A549 (cell line): ENCODE data around the gene SRD5A3. TPM values are rescaled to one million over a fixed set of nuclear protein-coding genes. Genes with fewer than 3 reads are reported as not detected.

Experiments
- ATAC-seq, 2 experiments: fragments of 200-7000 bp in 1 of 2; fragments of >200 bp in 1 of 2; cut with Nextera tagmentation in 1 of 2; cut with Tn5 transposase in 1 of 2; 3 replicates each; pipeline versions ENCODE4 v1.8.0 to v1.9.1; 2018 to 2020; ENCODE audit warnings: mild to moderate bottlenecking in 1 of 2, moderate library complexity in 1 of 2
- CTCF ChIA-PET: fragments of 300-600 bp; sonication (Branson Sonifier 250); formaldehyde crosslinking; extraction: SDS; loops from one replicate; lab custom pipeline; 2021; ENCODE audit warnings: antibody characterized with exemption, inconsistent platforms; lab: Yijun Ruan, JAX
- POLR2A ChIA-PET: fragments of 350-600 bp; formaldehyde crosslinking; extraction: SDS; loops from one replicate; lab custom pipeline; 2021; ENCODE audit warnings: antibody characterized with exemption, inconsistent platforms; lab: Yijun Ruan, JAX
- DNase-seq, 2 experiments: peaks; one replicate each; pipeline versions ENCODE4 v3.0.0 to v3.0.0-alpha.2; 2011 to 2016; ENCODE audit warnings: low read depth in 1 of 2, low spot score in 1 of 2
- FAIRE-seq: peaks from 2 replicates; lab custom pipeline; 2011; peaks lifted over from hg19 to GRCh38; lab: Jason Lieb, UNC
- H3K27ac ChIP-seq, 2 experiments: fragments of >200 bp; sonication (Bioruptor Twin); formaldehyde crosslinking; 3 replicates each; pipeline ENCODE4 v1.5.1; 2016 to 2017
- H3K4me1 ChIP-seq: fragments of >200 bp; sonication (Bioruptor Twin); formaldehyde crosslinking; 3 replicates; pipeline ENCODE4 v1.6.1; 2016
- H3K4me2 ChIP-seq: fragments of >200 bp; sonication (Bioruptor Twin); formaldehyde crosslinking; 3 replicates; pipeline ENCODE4 v1.6.1; 2016
- H3K4me3 ChIP-seq: fragments of >200 bp; sonication (Bioruptor Twin); formaldehyde crosslinking; 3 replicates; pipeline ENCODE4 v1.5.1; 2016
- H3K9me3 ChIP-seq: fragments of >200 bp; sonication (Bioruptor Twin); formaldehyde crosslinking; 3 replicates; pipeline ENCODE4 v1.6.1; 2016
- BHLHE40 ChIP-seq: IDR thresholded peaks from 2 replicates; pipeline ENCODE4 v1.6.1; 2012; ENCODE audit warnings: low read depth, low read length, inconsistent platforms
- CBX8 ChIP-seq: fragments of 200-600 bp; sonication (generic); IDR thresholded peaks from 2 replicates; pipeline ENCODE4 v1.6.1; 2016
- CHD4 ChIP-seq: fragments of 200-600 bp; sonication (generic); IDR thresholded peaks from 2 replicates; pipeline ENCODE4 v1.6.1; 2016; ENCODE audit warnings: antibody characterized with exemption, mild to moderate bottlenecking, borderline replicate concordance
- ESRRA ChIP-seq: fragments of 150-350 bp; IDR thresholded peaks from 2 replicates; pipeline ENCODE4 v1.6.1; 2014; ENCODE audit warnings: mild to moderate bottlenecking, low read length, borderline replicate concordance
- JUN ChIP-seq, 2 experiments: fragments of >200 bp; sonication (Bioruptor Twin); formaldehyde crosslinking; IDR thresholded peaks; 2 replicates in 1 of 2; 3 replicates in 1 of 2; pipeline ENCODE4 v1.6.1; 2016 to 2017
- KDM1A ChIP-seq: fragments of 200-600 bp; sonication (generic); IDR thresholded peaks from 2 replicates; pipeline ENCODE4 v1.6.1; 2016; ENCODE audit warnings: low read depth, mild to moderate bottlenecking
- POLR2A ChIP-seq: IDR thresholded peaks from 2 replicates; pipeline ENCODE4 v1.6.1; 2012; ENCODE audit warnings: mild to moderate bottlenecking, low read length
- RFX5 ChIP-seq: fragments of 450-650 bp; IDR thresholded peaks from 2 replicates; pipeline ENCODE4 v1.7.1; 2014; ENCODE audit warnings: antibody characterized with exemption, mild to moderate bottlenecking, moderate library complexity
- SMC3 ChIP-seq: fragments of >200 bp; sonication (Bioruptor Twin); formaldehyde crosslinking; IDR thresholded peaks from 3 replicates; pipeline ENCODE4 v1.6.1; 2018; ENCODE audit warnings: inconsistent platforms
- SREBF2 ChIP-seq: fragments of 450-650 bp; IDR thresholded peaks from 2 replicates; pipeline ENCODE4 v1.6.1; 2014; ENCODE audit warnings: mild to moderate bottlenecking, moderate library complexity
- ZC3H11A ChIP-seq: fragments of 450-650 bp; IDR thresholded peaks from 2 replicates; pipeline ENCODE4 v1.6.1; 2014; ENCODE audit warnings: antibody characterized with exemption, mild to moderate bottlenecking
- WGBS: methylation state at CpG from one replicate; pipeline ENCODE4 v1.1.6; 2017; ENCODE audit errors: missing lambda C conversion rate; 5-methylcytosine and 5-hydroxymethylcytosine counted together
- polyA plus RNA-seq, 4 experiments: library from polyadenylated mRNA; depleted of rRNA in 3 of 4; stranded (reverse); fragments of >200 nt; fragmentation: RNase III in 1 of 4; extraction: RNeasy Plus Mini Kit Qiagen cat#74134 plus additional on column Dnase treatment in 1 of 4; gene quantifications; 2 replicates in 3 of 4; 3 replicates in 1 of 4; pipeline ENCODE4 v1.2.3, GENCODE V29; 2011 to 2017
- TF ChIP-seq, protein P1 (sequence below): IDR thresholded peaks from 2 replicates; pipeline ENCODE4 v1.6.1; 2012
- TF ChIP-seq, protein P2 (sequence below): fragments of >200 bp; sonication (Bioruptor Twin); formaldehyde crosslinking; IDR thresholded peaks from 3 replicates; pipeline ENCODE4 v1.5.1; 2016
- TF ChIP-seq, protein P3 (sequence below): fragments of 150-350 bp; IDR thresholded peaks from 2 replicates; pipeline ENCODE4 v1.6.1; 2014; ENCODE audit warnings: low read depth, mild to moderate bottlenecking, low read length
- TF ChIP-seq, protein P4 (sequence below): fragments of 200-600 bp; sonication (generic); IDR thresholded peaks from 2 replicates; pipeline ENCODE4 v1.6.1; 2016; ENCODE audit warnings: antibody characterized with exemption, mild to moderate bottlenecking, moderate library complexity
- TF ChIP-seq, protein P5 (sequence below): IDR thresholded peaks from 2 replicates; pipeline ENCODE4 v1.6.1; 2012; ENCODE audit warnings: low read depth, borderline replicate concordance
- TF ChIP-seq, protein P6 (sequence below): fragments of >200 bp; sonication (Bioruptor Twin); formaldehyde crosslinking; IDR thresholded peaks from 2 replicates; pipeline ENCODE4 v1.6.1; 2016

Gene SRD5A3
- polyA plus RNA-seq, 2 of the 4 experiments (the other 2 are of a cell fraction): 5.9 to 11.1 TPM

DNA sequence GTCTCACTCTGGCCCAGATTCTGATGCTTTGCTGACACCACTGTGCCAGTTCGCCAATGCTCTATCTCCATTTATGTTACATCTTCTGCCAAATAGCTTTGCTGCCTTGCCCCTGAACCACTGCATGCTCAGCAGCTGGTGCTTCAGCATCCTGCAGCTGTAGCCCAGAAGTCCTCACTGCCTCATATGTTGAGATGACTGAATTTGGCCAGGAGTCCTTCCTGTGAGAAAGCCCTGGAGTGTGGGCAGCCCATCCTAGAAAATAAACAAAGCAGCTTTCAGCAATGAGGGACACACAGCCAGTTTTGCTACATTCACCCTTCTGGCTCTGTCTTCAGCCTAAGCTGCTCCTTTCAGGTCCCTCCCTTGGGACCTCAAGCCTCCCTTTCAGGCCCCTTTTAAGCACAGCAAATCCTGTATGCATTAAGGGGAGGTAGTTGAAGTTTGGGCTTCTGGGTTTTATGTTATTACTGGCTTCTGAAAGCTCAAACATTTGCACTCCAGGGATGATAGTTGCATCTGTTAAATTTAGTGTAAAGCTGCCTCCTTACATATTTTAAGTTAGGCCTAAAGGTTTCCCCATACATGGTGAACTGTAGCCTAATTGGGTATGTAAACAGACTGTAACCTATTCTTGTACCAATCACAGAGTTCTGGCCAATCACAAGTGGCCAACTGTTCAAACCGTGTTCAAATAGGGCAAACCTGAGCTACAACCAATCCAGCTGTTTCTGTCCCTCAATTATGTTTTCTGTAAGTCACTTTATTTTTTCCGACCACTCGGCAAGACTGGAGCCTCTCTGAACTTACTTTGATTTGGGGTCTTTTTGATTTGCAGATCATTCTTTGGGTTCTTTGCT lies 47.6 kb downstream of the SRD5A3 start:
- POLR2A ChIA-PET: no interaction called here
- Histone ChIP-seq H3K4me1 (peaks cover 8% of the 10 kb centered on the region; the same call in 2 of the 3 replicates), H3K4me2 (no peak overlapping the region), H3K27ac (no peak overlapping the region), H3K4me3 (no peak overlapping the region), H3K9me3 (no peaks in the 10 kb centered on the region)
- no peak for ATAC-seq
- no peak for DNase-seq
- 76% methylated on average over 4 of the region's 4 CpGs for WGBS
- TF ChIP-seq SMC3: no peak
- TF ChIP-seq, protein P1, sequence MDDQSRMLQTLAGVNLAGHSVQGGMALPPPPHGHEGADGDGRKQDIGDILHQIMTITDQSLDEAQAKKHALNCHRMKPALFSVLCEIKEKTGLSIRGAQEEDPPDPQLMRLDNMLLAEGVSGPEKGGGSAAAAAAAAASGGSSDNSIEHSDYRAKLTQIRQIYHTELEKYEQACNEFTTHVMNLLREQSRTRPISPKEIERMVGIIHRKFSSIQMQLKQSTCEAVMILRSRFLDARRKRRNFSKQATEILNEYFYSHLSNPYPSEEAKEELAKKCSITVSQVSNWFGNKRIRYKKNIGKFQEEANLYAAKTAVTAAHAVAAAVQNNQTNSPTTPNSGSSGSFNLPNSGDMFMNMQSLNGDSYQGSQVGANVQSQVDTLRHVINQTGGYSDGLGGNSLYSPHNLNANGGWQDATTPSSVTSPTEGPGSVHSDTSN: no peak
- no peak for TF ChIP-seq CHD4
- no peak for TF ChIP-seq KDM1A
- no peak for TF ChIP-seq RFX5
- TF ChIP-seq, protein P2, sequence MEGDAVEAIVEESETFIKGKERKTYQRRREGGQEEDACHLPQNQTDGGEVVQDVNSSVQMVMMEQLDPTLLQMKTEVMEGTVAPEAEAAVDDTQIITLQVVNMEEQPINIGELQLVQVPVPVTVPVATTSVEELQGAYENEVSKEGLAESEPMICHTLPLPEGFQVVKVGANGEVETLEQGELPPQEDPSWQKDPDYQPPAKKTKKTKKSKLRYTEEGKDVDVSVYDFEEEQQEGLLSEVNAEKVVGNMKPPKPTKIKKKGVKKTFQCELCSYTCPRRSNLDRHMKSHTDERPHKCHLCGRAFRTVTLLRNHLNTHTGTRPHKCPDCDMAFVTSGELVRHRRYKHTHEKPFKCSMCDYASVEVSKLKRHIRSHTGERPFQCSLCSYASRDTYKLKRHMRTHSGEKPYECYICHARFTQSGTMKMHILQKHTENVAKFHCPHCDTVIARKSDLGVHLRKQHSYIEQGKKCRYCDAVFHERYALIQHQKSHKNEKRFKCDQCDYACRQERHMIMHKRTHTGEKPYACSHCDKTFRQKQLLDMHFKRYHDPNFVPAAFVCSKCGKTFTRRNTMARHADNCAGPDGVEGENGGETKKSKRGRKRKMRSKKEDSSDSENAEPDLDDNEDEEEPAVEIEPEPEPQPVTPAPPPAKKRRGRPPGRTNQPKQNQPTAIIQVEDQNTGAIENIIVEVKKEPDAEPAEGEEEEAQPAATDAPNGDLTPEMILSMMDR: no peak
- TF ChIP-seq BHLHE40: no peak
- no peak for TF ChIP-seq POLR2A
- TF ChIP-seq, protein P3, sequence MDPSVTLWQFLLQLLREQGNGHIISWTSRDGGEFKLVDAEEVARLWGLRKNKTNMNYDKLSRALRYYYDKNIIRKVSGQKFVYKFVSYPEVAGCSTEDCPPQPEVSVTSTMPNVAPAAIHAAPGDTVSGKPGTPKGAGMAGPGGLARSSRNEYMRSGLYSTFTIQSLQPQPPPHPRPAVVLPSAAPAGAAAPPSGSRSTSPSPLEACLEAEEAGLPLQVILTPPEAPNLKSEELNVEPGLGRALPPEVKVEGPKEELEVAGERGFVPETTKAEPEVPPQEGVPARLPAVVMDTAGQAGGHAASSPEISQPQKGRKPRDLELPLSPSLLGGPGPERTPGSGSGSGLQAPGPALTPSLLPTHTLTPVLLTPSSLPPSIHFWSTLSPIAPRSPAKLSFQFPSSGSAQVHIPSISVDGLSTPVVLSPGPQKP: no peak
- TF ChIP-seq SREBF2: no peak
- TF ChIP-seq, protein P4, sequence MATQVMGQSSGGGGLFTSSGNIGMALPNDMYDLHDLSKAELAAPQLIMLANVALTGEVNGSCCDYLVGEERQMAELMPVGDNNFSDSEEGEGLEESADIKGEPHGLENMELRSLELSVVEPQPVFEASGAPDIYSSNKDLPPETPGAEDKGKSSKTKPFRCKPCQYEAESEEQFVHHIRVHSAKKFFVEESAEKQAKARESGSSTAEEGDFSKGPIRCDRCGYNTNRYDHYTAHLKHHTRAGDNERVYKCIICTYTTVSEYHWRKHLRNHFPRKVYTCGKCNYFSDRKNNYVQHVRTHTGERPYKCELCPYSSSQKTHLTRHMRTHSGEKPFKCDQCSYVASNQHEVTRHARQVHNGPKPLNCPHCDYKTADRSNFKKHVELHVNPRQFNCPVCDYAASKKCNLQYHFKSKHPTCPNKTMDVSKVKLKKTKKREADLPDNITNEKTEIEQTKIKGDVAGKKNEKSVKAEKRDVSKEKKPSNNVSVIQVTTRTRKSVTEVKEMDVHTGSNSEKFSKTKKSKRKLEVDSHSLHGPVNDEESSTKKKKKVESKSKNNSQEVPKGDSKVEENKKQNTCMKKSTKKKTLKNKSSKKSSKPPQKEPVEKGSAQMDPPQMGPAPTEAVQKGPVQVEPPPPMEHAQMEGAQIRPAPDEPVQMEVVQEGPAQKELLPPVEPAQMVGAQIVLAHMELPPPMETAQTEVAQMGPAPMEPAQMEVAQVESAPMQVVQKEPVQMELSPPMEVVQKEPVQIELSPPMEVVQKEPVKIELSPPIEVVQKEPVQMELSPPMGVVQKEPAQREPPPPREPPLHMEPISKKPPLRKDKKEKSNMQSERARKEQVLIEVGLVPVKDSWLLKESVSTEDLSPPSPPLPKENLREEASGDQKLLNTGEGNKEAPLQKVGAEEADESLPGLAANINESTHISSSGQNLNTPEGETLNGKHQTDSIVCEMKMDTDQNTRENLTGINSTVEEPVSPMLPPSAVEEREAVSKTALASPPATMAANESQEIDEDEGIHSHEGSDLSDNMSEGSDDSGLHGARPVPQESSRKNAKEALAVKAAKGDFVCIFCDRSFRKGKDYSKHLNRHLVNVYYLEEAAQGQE: no peak
- TF ChIP-seq ESRRA: no peak
- TF ChIP-seq CBX8: no peak
- no peak for TF ChIP-seq JUN (IDR thresholded peaks at IDR 0.05)
- TF ChIP-seq ZC3H11A: no peak
- CTCF ChIA-PET: interaction anchor here (1.3 to 1.6 kb wide), 2 partner anchors 48 to 152 kb away, joined by 3 to 7 read pairs; partner anchors contain the start of gene SRD5A3
- no peak for FAIRE-seq

DNA sequence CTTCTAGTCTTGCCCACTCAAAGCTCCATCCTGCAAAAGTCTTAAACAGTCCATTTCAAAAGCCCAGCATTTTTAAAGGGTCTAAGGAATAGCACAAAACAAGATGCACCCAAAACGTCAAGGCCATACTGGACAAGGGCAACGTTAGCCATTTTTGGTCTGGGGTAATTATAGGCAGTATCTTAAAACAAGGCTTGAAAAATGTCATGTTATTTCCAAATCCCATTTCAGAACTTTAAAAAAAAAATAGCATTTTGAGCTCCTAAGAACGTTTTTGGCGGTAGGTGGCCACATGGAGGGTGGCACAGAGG lies 49.1 kb downstream of the SRD5A3 start:
- WGBS: 1% methylated on average over 4 of the region's 4 CpGs
- no peak for DNase-seq
- FAIRE-seq: no peak
- ChIA-PET CTCF (interaction anchor here (0.8 to 1.5 kb wide), 8 partner anchors 10 to 50 kb away, joined by 3 to 6 read pairs (median 3); partner anchors contain the start of gene SRD5A3), POLR2A (interaction anchor here (0.5 to 2.6 kb wide), 4 partner anchors 9 to 49 kb away, joined by 3 to 11 read pairs (median 4); partner anchors contain the start of gene SRD5A3)
- TF ChIP-seq, protein P5, sequence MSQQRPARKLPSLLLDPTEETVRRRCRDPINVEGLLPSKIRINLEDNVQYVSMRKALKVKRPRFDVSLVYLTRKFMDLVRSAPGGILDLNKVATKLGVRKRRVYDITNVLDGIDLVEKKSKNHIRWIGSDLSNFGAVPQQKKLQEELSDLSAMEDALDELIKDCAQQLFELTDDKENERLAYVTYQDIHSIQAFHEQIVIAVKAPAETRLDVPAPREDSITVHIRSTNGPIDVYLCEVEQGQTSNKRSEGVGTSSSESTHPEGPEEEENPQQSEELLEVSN: peak; percentile 38; the same call in 1 of the 2 replicates
- TF ChIP-seq, protein P6, sequence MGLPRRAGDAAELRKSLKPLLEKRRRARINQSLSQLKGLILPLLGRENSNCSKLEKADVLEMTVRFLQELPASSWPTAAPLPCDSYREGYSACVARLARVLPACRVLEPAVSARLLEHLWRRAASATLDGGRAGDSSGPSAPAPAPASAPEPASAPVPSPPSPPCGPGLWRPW: no peak
- no peaks in the 10 kb centered on the region for H3K9me3 ChIP-seq
- peak overlapping the region; percentile 99 for H3K4me3 ChIP-seq
- peak overlapping the region; percentile 88 for H3K4me2 ChIP-seq
- peaks cover 16% of the 10 kb centered on the region; the same call in 2 of the 3 replicates for H3K4me1 ChIP-seq
- peak in 1 of 2 experiments; percentile 5; a peak in 3 of 6 replicates for ATAC-seq
- peak overlapping the region; percentile 98 to 99 for H3K27ac ChIP-seq
